ENCODE results near the gene LAMB1.

DNA sequence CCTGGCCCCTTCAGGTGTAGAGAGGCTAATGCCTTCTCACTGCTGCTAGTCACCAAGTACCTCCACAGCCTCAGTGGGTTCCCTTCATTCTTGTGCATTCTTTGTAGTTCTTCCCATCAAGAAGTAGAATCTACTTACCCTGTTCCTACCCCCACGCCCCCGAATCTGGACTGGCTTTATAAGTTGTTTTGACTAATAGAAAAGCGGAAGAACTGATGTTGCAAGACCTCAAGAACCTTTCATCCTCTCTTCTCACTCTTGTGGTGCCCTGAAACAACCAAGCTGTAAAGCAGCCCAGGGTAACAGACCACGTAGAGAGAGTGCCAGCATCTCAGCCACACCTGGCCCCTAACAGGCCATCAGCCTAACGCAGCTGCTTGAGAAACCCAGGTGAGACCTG lies 23.2 kb upstream of the LAMB1 start:
- TF ChIP-seq, protein P1, sequence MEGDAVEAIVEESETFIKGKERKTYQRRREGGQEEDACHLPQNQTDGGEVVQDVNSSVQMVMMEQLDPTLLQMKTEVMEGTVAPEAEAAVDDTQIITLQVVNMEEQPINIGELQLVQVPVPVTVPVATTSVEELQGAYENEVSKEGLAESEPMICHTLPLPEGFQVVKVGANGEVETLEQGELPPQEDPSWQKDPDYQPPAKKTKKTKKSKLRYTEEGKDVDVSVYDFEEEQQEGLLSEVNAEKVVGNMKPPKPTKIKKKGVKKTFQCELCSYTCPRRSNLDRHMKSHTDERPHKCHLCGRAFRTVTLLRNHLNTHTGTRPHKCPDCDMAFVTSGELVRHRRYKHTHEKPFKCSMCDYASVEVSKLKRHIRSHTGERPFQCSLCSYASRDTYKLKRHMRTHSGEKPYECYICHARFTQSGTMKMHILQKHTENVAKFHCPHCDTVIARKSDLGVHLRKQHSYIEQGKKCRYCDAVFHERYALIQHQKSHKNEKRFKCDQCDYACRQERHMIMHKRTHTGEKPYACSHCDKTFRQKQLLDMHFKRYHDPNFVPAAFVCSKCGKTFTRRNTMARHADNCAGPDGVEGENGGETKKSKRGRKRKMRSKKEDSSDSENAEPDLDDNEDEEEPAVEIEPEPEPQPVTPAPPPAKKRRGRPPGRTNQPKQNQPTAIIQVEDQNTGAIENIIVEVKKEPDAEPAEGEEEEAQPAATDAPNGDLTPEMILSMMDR (IDR thresholded peaks at IDR 0.05), result no peak
- TF ChIP-seq POLR2A (IDR thresholded peaks at IDR 0.05), result no peak

Data from esophagus squamous epithelium (tissue), 4 donors.